Mesothelial cell of epicardium (in vitro differentiated cells): ENCODE results near the gene SYNPO2. TPM values are rescaled to one million over a fixed set of nuclear protein-coding genes. Genes with fewer than 3 reads are reported as not detected.

Experiments used
- DNase-seq, 2 experiments: peaks; one replicate each; pipeline ENCODE4 v3.0.0; 2021; ENCODE audit warnings: low spot score in 2 of 2; ENCODE audit not compliant: unreplicated experiment in 2 of 2
- H3K27ac Mint-ChIP-seq: 2 replicates; pipeline ENCODE4 v1.8.0; 2021; ENCODE audit warnings: mixed read lengths
- H3K27me3 Mint-ChIP-seq: 2 replicates; pipeline ENCODE4 v1.8.0; 2021; ENCODE audit warnings: low read depth, mixed read lengths
- H3K36me3 Mint-ChIP-seq: 2 replicates; pipeline ENCODE4 v1.8.0; 2021; ENCODE audit warnings: mixed read lengths
- H3K4me1 Mint-ChIP-seq: 2 replicates; pipeline ENCODE4 v1.8.0; 2021; ENCODE audit warnings: mixed read lengths
- H3K4me3 Mint-ChIP-seq: 2 replicates; pipeline ENCODE4 v1.8.0; 2021; ENCODE audit warnings: mild to moderate bottlenecking, moderate library complexity, mixed read lengths
- H3K9me3 Mint-ChIP-seq: 2 replicates; pipeline ENCODE4 v1.8.0; 2021; ENCODE audit warnings: mixed read lengths
- total RNA-seq: library from RNA; stranded (reverse); gene quantifications from 3 replicates; pipeline ENCODE4 v1.2.1, GENCODE V29; 2021
- TF ChIP-seq, protein P1 (sequence below): fragments of 200-600 bp; sonication (generic); IDR thresholded peaks from one replicate; pipeline ENCODE4 v1.5.0; 2021; ENCODE audit warnings: antibody characterized with exemption; ENCODE audit not compliant: unreplicated experiment

SYNPO2 gene
- total RNA-seq: 20.6 to 23.4 TPM (median 22.6 TPM) in 3 replicates

GRCh38 chr4:118888666-118889311 is at the start of gene SYNPO2:
SYNPO2 (plus strand) TSS chr4:118888854; CDS start chr4:118889037, 183 bp downstream.
- peak within 1 kb of the TSS; percentile 98 for H3K27ac Mint-ChIP-seq
- peaks cover 36% of the 10 kb centered on the region for H3K4me1 Mint-ChIP-seq
- H3K4me3 Mint-ChIP-seq: peak within 1 kb of the TSS; percentile 73
- TF ChIP-seq, protein P1, sequence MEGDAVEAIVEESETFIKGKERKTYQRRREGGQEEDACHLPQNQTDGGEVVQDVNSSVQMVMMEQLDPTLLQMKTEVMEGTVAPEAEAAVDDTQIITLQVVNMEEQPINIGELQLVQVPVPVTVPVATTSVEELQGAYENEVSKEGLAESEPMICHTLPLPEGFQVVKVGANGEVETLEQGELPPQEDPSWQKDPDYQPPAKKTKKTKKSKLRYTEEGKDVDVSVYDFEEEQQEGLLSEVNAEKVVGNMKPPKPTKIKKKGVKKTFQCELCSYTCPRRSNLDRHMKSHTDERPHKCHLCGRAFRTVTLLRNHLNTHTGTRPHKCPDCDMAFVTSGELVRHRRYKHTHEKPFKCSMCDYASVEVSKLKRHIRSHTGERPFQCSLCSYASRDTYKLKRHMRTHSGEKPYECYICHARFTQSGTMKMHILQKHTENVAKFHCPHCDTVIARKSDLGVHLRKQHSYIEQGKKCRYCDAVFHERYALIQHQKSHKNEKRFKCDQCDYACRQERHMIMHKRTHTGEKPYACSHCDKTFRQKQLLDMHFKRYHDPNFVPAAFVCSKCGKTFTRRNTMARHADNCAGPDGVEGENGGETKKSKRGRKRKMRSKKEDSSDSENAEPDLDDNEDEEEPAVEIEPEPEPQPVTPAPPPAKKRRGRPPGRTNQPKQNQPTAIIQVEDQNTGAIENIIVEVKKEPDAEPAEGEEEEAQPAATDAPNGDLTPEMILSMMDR: no peak
- H3K9me3 Mint-ChIP-seq: no peaks in the 10 kb centered on the region
- DNase-seq: peak; percentile 60 to 82
- H3K27me3 Mint-ChIP-seq: no peaks in the 10 kb centered on the region
- no peaks in the 10 kb centered on the region for H3K36me3 Mint-ChIP-seq

- Mint-ChIP-seq H3K9me3 (no peaks in the 10 kb centered on the region), H3K36me3 (no peaks in the 10 kb centered on the region), H3K27me3 (no peaks in the 10 kb centered on the region), H3K4me1 (peaks cover 18% of the 10 kb centered on the region), H3K4me3 (no peak overlapping the region), H3K27ac (no peak overlapping the region)
- TF ChIP-seq, protein P1: no peak
- DNase-seq: no peak
Measured at GRCh38 chr4:118839221-118839927, 49.3 kb upstream of the SYNPO2 start.

DNA sequence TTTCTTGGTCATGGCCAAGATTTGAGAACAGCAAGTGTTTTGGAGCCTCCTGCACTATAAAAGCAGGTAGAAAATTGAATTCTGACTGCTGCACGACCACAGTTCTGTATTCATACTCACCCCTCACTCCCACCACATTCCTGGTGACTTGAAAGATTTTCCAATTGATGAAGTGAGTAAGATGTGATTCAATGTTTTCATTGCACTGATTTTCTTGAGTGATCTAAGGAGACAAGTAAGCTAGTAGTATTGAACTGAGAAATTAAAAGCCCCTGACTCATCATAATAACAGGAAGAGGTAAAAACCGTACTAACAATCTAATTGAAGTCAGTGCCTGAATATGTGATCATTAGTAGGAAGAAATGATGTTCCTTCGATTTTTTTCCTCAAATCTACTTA is 46.6 kb upstream of the SYNPO2 start:
- Mint-ChIP-seq H3K36me3 (no peaks in the 10 kb centered on the region), H3K27ac (no peak overlapping the region), H3K27me3 (no peaks in the 10 kb centered on the region), H3K9me3 (no peaks in the 10 kb centered on the region), H3K4me1 (peaks cover 12% of the 10 kb centered on the region), H3K4me3 (no peak overlapping the region)
- no peak for DNase-seq
- TF ChIP-seq, protein P1: no peak

GRCh38 chr4:118843237-118843636 is 45.4 kb upstream of the SYNPO2 start:
- TF ChIP-seq, protein P1: no peak
- peaks cover 12% of the 10 kb centered on the region for H3K4me1 Mint-ChIP-seq
- no peaks in the 10 kb centered on the region for H3K36me3 Mint-ChIP-seq
- no peaks in the 10 kb centered on the region for H3K9me3 Mint-ChIP-seq
- H3K27ac Mint-ChIP-seq: no peak overlapping the region
- H3K4me3 Mint-ChIP-seq: no peak overlapping the region
- H3K27me3 Mint-ChIP-seq: no peaks in the 10 kb centered on the region
- no peak for DNase-seq

GRCh38 chr4:118845552-118846050 is 43.1 kb upstream of the SYNPO2 start:
- no peak overlapping the region for H3K27ac Mint-ChIP-seq
- H3K4me1 Mint-ChIP-seq: peaks cover 19% of the 10 kb centered on the region
- no peaks in the 10 kb centered on the region for H3K27me3 Mint-ChIP-seq
- no peaks in the 10 kb centered on the region for H3K36me3 Mint-ChIP-seq
- TF ChIP-seq, protein P1: no peak
- H3K4me3 Mint-ChIP-seq: no peak overlapping the region
- DNase-seq: no peak
- no peaks in the 10 kb centered on the region for H3K9me3 Mint-ChIP-seq
